ENCODE data around the gene GABRB2.

GRCh38 chr5:161312882-161313281 lies 233.6 kb downstream of the GABRB2 start:
- TF ChIP-seq CTCF (IDR thresholded peaks at IDR 0.05): no peak
- TF ChIP-seq NFE2L2 (conservative IDR thresholded peaks at IDR 0.05; ENCODE audit: low read length): no peak
- no peak for TF ChIP-seq EP300 (IDR thresholded peaks at IDR 0.05)
- TF ChIP-seq POLR2A (IDR thresholded peaks at IDR 0.05; ENCODE audit: low read length): no peak
- no peak for TF ChIP-seq JUN (IDR thresholded peaks at IDR 0.05)
- no peak for TF ChIP-seq TP53 (CRISPR knock-in tag; IDR thresholded peaks at IDR 0.05)
- no peak for TF ChIP-seq NPAS2 (CRISPR knock-in tag; IDR thresholded peaks at IDR 0.05; ENCODE audit: borderline replicate concordance)
- no peak for TF ChIP-seq ZFP36 (IDR thresholded peaks at IDR 0.05; ENCODE audit: borderline replicate concordance, partially characterized antibody)
- TF ChIP-seq CEBPB (IDR thresholded peaks at IDR 0.05): no peak
- TF ChIP-seq REST (IDR thresholded peaks at IDR 0.05): no peak
- TF ChIP-seq CHD2 (IDR thresholded peaks at IDR 0.05; ENCODE audit: low read length, partially characterized antibody): no peak
